HepG2 (cell line): ENCODE data around the gene ZG16B. TPM values are rescaled to one million over a fixed set of nuclear protein-coding genes. Genes with fewer than 3 reads are reported as not detected.

Source experiments
- ATAC-seq: fragments of 200-7000 bp; cut with Tn5 transposase; 3 replicates; pipeline ENCODE4 v1.9.1; 2020; ENCODE audit warnings: mild to moderate bottlenecking, moderate library complexity
- BruUV-seq: library from RNA; stranded (reverse); fragments of 400-500 nt; replicated peaks from 2 replicates; lab custom pipeline; 2021; lab: Mats Ljungman, UMichigan
- CTCF ChIA-PET: fragments of 300-600 bp; formaldehyde crosslinking; extraction: SDS; loops from one replicate; lab custom pipeline; 2021; ENCODE audit warnings: low total read pairs, inconsistent platforms, low intra/inter-chr PET ratio; lab: Yijun Ruan, JAX
- POLR2A ChIA-PET: fragments of 350-600 bp; sonication (Branson Sonifier 250); formaldehyde crosslinking; loops from one replicate; lab custom pipeline; 2020; ENCODE audit warnings: antibody characterized with exemption, inconsistent platforms; lab: Yijun Ruan, JAX
- DNase-seq: peaks from one replicate; pipeline ENCODE4 v3.0.0-alpha.2; 2015; ENCODE audit warnings: low spot score
- FAIRE-seq: peaks from 3 replicates; lab custom pipeline; 2011; peaks lifted over from hg19 to GRCh38; lab: Jason Lieb, UNC
- H2AFZ ChIP-seq: one replicate; pipeline ENCODE4 v1.6.1; 2011; ENCODE audit warnings: low read length, inconsistent platforms
- H3K27ac ChIP-seq: fragments of 300-600 bp; 3 replicates; pipeline ENCODE4 v1.8.0; 2011; ENCODE audit warnings: mixed run types, mild to moderate bottlenecking, mixed read lengths, low read length, inconsistent platforms; ENCODE audit not compliant: insufficient read depth; ENCODE audit errors: extremely low read length
- H3K27me3 ChIP-seq, 2 experiments: fragments of 200-600 bp in 1 of 2; 2 replicates in 1 of 2; 3 replicates in 1 of 2; pipeline versions ENCODE4 v1.6.0 to v1.8.0; 2011; ENCODE audit warnings: low read length in 2 of 2, mild to moderate bottlenecking in 2 of 2, moderate library complexity in 2 of 2, inconsistent platforms in 1 of 2; ENCODE audit not compliant: insufficient read depth in 2 of 2, control insufficient read depth in 1 of 2
- H3K36me3 ChIP-seq, 2 experiments: fragments of 200-600 bp in 1 of 2; replicated peaks in 1 of 2; 2 replicates in 1 of 2; 3 replicates in 1 of 2; pipeline versions ENCODE4 v1.5.1 to v1.8.0; 2011; ENCODE audit warnings: low read length in 2 of 2, inconsistent platforms in 1 of 2; ENCODE audit not compliant: insufficient read depth in 2 of 2, control insufficient read depth in 1 of 2
- H3K4me1 ChIP-seq: 2 replicates; pipeline ENCODE4 v1.5.1; 2012; ENCODE audit warnings: low read length, inconsistent platforms; ENCODE audit not compliant: insufficient read depth
- H3K4me2 ChIP-seq: 2 replicates; pipeline ENCODE4 v1.6.0; 2011; ENCODE audit warnings: low read depth, low read length, inconsistent platforms
- H3K4me3 ChIP-seq, 3 experiments: fragments of 200-600 bp in 1 of 3; sonication (generic), shearing (Covaris generic) in 1 of 3; replicated peaks in 1 of 3; 2 replicates each; pipeline ENCODE4 v1.5.1; 2011 to 2016; ENCODE audit warnings: low read length in 3 of 3, inconsistent platforms in 2 of 3, low read depth in 2 of 3, mild to moderate bottlenecking in 2 of 3, control low read depth in 1 of 3, mixed read lengths in 1 of 3; ENCODE audit not compliant: insufficient read depth in 1 of 3
- H3K79me2 ChIP-seq: one replicate; pipeline ENCODE4 v1.6.1; 2011; ENCODE audit warnings: low read length, inconsistent platforms; ENCODE audit not compliant: insufficient read depth
- H3K9ac ChIP-seq: 2 replicates; pipeline ENCODE4 v1.6.0; 2011; ENCODE audit warnings: mild to moderate bottlenecking, low read depth, low read length, inconsistent platforms; ENCODE audit not compliant: insufficient read depth
- H3K9me3 ChIP-seq: 2 replicates; pipeline ENCODE4 v1.5.1; 2012; ENCODE audit warnings: mild to moderate bottlenecking, low read length
- H4K20me1 ChIP-seq: 2 replicates; pipeline ENCODE4 v1.6.0; 2011; ENCODE audit warnings: inconsistent platforms, mild to moderate bottlenecking, low read length, moderate library complexity; ENCODE audit not compliant: insufficient read depth
- HNRNPL ChIP-seq: fragments of 200-400 bp; formaldehyde crosslinking; IDR thresholded peaks from 2 replicates; pipeline ENCODE4 v1.6.1; 2017; ENCODE audit warnings: mild to moderate bottlenecking, low read depth, low read length
- MED8 ChIP-seq: sonication (generic); formaldehyde crosslinking; IDR thresholded peaks from 2 replicates; pipeline ENCODE4 v1.8.1; 2023; ENCODE audit warnings: mild to moderate bottlenecking, missing genetic modification reagents; ENCODE audit not compliant: insufficient replicate concordance
- TEAD3 ChIP-seq: optimal IDR thresholded peaks from 2 replicates; pipeline ENCODE3; 2016; ENCODE audit warnings: borderline replicate concordance
- ZMAT5 ChIP-seq: sonication (generic); formaldehyde crosslinking; IDR thresholded peaks from 2 replicates; pipeline ENCODE4 v1.5.0; 2020; ENCODE audit warnings: mild to moderate bottlenecking, low read depth, missing genetic modification reagents, borderline replicate concordance
- ZMYM3 ChIP-seq: sonication (generic); formaldehyde crosslinking; IDR thresholded peaks from 2 replicates; pipeline ENCODE4 v1.5.1; 2020; ENCODE audit warnings: mild to moderate bottlenecking, missing genetic modification reagents
- ZNF629 ChIP-seq: sonication (generic); formaldehyde crosslinking; conservative IDR thresholded peaks from 2 replicates; pipeline ENCODE4 v1.5.0; 2020; ENCODE audit warnings: missing genetic modification reagents
- ZNF768 ChIP-seq: sonication (generic); formaldehyde crosslinking; IDR thresholded peaks from 2 replicates; pipeline ENCODE4 v1.4.0; 2020; ENCODE audit warnings: missing genetic modification reagents
- WGBS: methylation state at CpG from one replicate; pipeline ENCODE4 v1.1.6; 2017; ENCODE audit warnings: low lambda C conversion rate; 5-methylcytosine and 5-hydroxymethylcytosine counted together
- in situ Hi-C: cut with HindIII; loops from 2 replicates; pipeline ENCODE4 v1.10.0; 2017; ENCODE audit warnings: low pct_unique_long_range_greater_than_20kb; ENCODE audit not compliant: extremely low pct_ligation_motif_present
- intact Hi-C: fragments of 100-400 bp; cut with micrococcal nuclease; formaldehyde crosslinking; loops from one replicate; pipeline ENCODE4 v1.10.0; 2022; ENCODE audit not compliant: unreplicated experiment
- polyA plus RNA-seq, 8 experiments: library from polyadenylated mRNA; depleted of rRNA in 3 of 8; stranded (reverse) in 7 of 8; unstranded in 1 of 8; fragments of >200 nt; fragmentation: Illumina TruSeq in 4 of 8; extraction: Trizol in 4 of 8; gene quantifications; 2 replicates each; pipeline versions ENCODE4 v1.2.1 to v1.2.3, GENCODE V29; 2011 to 2016; ENCODE audit warnings: low read depth in 4 of 8, missing spikeins in 1 of 8, mixed read lengths in 1 of 8; ENCODE audit not compliant: insufficient read depth in 1 of 8
- total RNA-seq, 5 experiments: library from RNA; depleted of rRNA; stranded (reverse); fragments of >200 nt; fragmentation: Illumina TruSeq; extraction: Trizol; gene quantifications; 2 replicates each; pipeline ENCODE4 v1.2.3, GENCODE V29; 2016; ENCODE audit warnings: low read depth in 1 of 5
- TF ChIP-seq, protein P1 (sequence below), 2 experiments: fragments of 450-650 bp in 1 of 2; sonication (generic) in 1 of 2; formaldehyde crosslinking in 1 of 2; IDR thresholded peaks; 2 replicates each; pipeline versions ENCODE4 v1.6.1 to v1.8.0; 2016 to 2022; ENCODE audit warnings: antibody characterized with exemption in 1 of 2, mild to moderate bottlenecking in 1 of 2, missing genetic modification reagents in 1 of 2
- TF ChIP-seq, protein P2 (sequence below): sonication (generic); formaldehyde crosslinking; IDR thresholded peaks from 2 replicates; pipeline ENCODE4 v1.8.1; 2023; ENCODE audit warnings: mild to moderate bottlenecking, moderate library complexity, missing genetic modification reagents

ZG16B gene
- total and polyA plus RNA-seq, 2 of the 13 experiments (the other 11 are each of a cell fraction or from before 2014, with no cell fraction given): 1.5 to 11.3 TPM

DNA sequence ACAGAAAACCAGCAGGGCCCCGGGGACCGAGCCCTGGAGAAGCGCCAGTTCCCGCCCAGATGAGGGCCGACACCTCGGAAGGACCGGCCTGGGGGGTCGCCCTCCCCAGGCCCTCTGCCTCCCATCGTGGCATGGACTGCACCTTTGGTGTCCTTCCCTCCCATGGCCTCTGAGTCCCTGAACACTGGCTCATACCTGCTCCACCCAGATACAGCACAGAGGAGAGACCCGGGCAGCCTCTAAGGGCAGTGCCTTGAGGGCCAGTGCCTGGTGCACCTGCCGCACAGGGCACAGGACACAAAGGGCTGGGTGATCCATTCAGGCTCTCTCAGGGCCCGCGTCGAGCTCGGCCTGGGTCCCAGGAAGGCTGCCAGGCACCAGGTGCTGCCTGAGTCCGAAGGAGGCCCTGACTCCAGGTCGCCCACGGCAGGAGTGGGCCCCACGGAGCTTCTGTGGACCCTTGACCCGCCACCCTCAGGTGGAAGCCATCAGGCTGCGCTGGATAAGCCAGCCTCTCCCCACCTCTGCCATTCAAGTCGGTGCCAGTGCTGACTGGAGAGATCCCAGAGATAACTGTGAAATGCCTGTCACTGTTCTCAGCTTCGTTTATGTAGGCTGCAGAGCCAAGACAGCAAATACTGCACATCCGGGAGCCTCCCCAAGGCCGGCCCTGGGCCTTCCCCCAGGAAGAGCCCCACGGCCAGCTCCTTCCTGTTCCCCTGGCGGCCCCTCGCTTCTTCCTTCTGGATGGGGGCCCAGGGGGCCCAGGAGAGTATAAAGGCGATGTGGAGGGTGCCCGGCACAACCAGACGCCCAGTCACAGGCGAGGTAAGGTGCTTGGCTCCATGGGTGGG is at the start of gene ZG16B (continued):
- TF ChIP-seq ZMAT5 (CRISPR knock-in tag) (no peak), MED8 (no peak), TEAD3 (peak; percentile 1)

DNA sequence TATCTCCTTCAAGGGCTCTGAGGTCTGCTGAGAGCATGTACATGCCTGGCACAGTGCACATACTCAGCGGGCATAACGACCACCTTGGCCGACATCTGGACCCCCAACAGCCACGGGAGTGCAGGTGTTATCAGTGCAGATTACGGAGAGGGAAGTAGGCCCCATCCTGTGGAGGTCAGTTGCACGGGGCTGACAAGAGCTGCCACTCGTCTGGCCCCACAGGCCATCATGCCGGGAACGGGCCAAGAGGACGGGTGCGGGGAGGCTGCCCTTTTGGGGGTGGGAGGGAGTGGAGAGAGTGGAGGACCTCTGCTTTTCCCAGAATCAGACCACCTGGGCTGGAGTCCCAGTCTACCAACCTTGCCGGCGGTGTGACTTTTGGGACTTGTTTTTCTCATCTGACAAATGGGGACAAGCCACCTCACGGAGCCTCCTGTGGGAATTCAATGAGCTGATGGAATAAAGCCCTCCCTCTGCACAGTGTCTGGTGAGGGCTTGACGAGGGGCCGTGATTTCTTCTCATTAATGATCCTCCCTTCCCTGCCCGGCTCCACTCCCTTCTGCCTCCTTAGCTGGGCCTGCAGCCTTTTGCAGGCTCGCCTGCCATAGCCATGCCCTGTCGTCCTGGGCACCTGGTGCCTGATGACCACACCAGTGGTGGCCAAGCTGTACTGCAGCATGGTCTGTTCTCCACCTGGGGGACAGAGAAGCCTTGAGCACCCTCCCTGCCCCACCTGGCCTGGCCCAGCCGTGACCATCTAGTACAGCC is 47.3 kb upstream of the ZG16B start:
- Histone ChIP-seq H3K9ac (no peak overlapping the region), H3K27me3 (peaks cover 4 to 48% of the 10 kb centered on the region in 2 experiments; a peak in 4 of 5 replicates), H2AFZ (no peak overlapping the region), H3K79me2 (peaks cover 7% of the 10 kb centered on the region), H3K27ac (no peak overlapping the region), H4K20me1 (no peaks in the 10 kb centered on the region), H3K4me3 (no peak overlapping the region), H3K4me2 (no peak overlapping the region), H3K36me3 (no peaks in the 10 kb centered on the region), H3K4me1 (peaks cover 29% of the 10 kb centered on the region), H3K9me3 (no peaks in the 10 kb centered on the region)
- ATAC-seq (peak; percentile 83), FAIRE-seq (no peak), DNase-seq (no peak)
- no TSS peak for BruUV-seq
- CTCF ChIA-PET: no interaction called here
- POLR2A ChIA-PET: no interaction called here
- intact Hi-C loops (no loop called here), in situ Hi-C loops (no loop called here)
- 44% methylated on average over 16 of the region's 20 CpGs for WGBS
- TF ChIP-seq ZNF768 (CRISPR knock-in tag) (peak; percentile 70; the same call in 1 of the 2 replicates), ZMYM3 (no peak), ZNF629 (peak; percentile 39; the same call in 1 of the 2 replicates), HNRNPL (0 out of 2 replicates have a peak, but pooled peaks have one; percentile 54)
- TF ChIP-seq, protein P1, sequence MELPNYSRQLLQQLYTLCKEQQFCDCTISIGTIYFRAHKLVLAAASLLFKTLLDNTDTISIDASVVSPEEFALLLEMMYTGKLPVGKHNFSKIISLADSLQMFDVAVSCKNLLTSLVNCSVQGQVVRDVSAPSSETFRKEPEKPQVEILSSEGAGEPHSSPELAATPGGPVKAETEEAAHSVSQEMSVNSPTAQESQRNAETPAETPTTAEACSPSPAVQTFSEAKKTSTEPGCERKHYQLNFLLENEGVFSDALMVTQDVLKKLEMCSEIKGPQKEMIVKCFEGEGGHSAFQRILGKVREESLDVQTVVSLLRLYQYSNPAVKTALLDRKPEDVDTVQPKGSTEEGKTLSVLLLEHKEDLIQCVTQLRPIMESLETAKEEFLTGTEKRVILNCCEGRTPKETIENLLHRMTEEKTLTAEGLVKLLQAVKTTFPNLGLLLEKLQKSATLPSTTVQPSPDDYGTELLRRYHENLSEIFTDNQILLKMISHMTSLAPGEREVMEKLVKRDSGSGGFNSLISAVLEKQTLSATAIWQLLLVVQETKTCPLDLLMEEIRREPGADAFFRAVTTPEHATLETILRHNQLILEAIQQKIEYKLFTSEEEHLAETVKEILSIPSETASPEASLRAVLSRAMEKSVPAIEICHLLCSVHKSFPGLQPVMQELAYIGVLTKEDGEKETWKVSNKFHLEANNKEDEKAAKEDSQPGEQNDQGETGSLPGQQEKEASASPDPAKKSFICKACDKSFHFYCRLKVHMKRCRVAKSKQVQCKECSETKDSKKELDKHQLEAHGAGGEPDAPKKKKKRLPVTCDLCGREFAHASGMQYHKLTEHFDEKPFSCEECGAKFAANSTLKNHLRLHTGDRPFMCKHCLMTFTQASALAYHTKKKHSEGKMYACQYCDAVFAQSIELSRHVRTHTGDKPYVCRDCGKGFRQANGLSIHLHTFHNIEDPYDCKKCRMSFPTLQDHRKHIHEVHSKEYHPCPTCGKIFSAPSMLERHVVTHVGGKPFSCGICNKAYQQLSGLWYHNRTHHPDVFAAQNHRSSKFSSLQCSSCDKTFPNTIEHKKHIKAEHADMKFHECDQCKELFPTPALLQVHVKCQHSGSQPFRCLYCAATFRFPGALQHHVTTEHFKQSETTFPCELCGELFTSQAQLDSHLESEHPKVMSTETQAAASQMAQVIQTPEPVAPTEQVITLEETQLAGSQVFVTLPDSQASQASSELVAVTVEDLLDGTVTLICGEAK (IDR thresholded peaks at IDR 0.05): no peak
- TF ChIP-seq, protein P1 (CRISPR knock-in tag; IDR thresholded peaks at IDR 0.05): no peak
- TF ChIP-seq, protein P2, sequence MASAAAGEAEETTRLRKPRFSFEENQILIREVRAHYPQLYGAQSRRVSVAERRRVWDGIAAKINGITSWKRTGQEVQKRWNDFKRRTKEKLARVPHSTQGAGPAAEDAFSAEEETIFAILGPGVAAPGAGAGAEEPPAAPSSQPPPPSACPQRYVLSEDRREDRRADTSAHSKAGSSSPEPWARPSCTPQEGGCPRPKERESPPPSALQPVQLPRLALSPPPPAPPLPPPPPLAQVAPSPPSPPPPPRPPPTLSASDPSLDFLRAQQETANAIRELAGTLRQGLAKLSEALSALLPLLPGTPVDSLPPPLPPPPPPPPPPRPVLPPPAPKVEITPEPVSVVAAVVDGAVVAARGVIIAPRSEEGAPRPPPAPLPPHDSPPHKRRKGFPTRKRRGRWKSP (CRISPR knock-in tag): no peak
